ENCODE data around the gene COASY.
A peak's percentile ranks its signal among the peaks of the same experiment; 100 is the strongest.
"Not testable (repeated sequence)": the region's sequence is repeated elsewhere in the genome, so short reads cannot be mapped to it uniquely, and the experiment has no call there.

COASY gene

DNA sequence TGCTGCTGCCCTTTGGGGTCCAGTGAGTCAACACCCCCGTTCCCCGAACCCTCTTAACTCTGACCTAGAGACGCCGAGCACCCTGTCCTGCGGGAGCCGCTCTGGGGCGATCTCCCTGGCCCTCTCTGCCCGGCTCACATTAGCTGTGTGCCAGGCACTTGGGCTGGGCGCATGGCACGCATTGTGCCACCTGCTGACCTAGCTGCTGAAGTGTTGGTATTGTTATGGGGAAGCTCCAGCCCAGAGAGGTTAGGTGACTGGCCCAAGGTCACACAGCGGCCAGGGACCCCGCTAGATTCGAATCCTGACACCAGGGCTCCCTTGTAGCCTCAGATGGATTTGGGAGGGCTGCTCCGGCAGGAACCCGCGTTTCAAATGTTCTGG lies 8.1 kb upstream of the COASY start:
- H3K36me3 ChIP-seq (ENCODE audit: control insufficient read depth, insufficient read depth, low read length): no peaks in the 10 kb centered on the region
- peak overlapping the region; percentile 86; the same call in 1 of the 2 replicates for H3K9ac ChIP-seq (ENCODE audit: low read depth, low read length)
- peaks cover 2% of the 10 kb centered on the region; the same call in 1 of the 2 replicates for H3K27me3 ChIP-seq (ENCODE audit: control insufficient read depth, insufficient read depth, low read length)
- H3K27ac ChIP-seq (ENCODE audit: low read depth, low read length): peak overlapping the region; percentile 86
- peaks cover 7% of the 10 kb centered on the region for H3K4me1 ChIP-seq (ENCODE audit: control insufficient read depth, insufficient read depth, low read length)
- H3K9me3 ChIP-seq (ENCODE audit: control insufficient read depth, insufficient read depth, low read length): no peaks in the 10 kb centered on the region
- peak overlapping the region; percentile 99 for H3K4me3 ChIP-seq (ENCODE audit: low read depth, low read length)

DNA sequence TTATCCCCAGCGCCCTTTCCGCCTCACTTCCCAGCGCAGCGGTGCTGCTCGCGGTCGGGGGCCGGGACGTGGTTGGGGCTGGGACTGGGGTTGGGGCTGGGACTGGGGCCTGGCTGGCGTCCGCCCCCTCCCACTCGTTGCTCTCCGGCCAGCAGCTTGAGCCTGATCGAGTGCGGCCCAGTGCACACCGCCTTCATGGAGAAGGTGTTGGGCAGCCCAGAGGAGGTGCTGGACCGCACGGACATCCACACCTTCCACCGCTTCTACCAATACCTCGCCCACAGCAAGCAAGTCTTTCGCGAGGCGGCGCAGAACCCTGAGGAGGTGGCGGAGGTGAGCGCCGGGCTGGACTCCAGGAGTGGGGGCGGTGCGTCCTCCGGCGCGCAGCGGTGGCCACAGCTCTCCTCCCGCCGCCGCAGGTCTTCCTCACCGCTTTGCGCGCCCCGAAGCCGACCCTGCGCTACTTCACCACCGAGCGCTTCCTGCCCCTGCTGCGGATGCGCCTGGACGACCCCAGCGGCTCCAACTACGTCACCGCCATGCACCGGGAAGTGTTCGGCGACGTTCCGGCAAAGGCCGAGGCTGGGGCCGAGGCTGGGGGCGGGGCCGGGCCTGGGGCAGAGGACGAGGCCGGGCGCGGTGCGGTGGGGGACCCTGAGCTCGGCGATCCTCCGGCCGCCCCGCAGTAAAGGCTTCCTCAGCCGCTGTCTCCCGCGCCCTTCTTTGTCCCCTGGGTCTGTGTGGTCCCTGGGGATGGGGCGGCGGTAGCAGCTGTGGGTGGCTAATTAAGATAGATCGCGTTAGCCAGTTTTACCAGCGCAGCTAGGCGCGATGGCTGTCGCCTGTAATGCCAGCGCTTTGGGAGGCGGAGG lies 7.5 kb upstream of the COASY start:
- H3K27ac ChIP-seq (ENCODE audit: low read depth, low read length): peak overlapping the region; percentile 86
- peak overlapping the region; percentile 86 for H3K9ac ChIP-seq (ENCODE audit: low read depth, low read length)
- H3K27me3 ChIP-seq (ENCODE audit: control insufficient read depth, insufficient read depth, low read length): no peaks in the 10 kb centered on the region
- peaks cover 5% of the 10 kb centered on the region for H3K4me1 ChIP-seq (ENCODE audit: control insufficient read depth, insufficient read depth, low read length)
- no peaks in the 10 kb centered on the region for H3K9me3 ChIP-seq (ENCODE audit: control insufficient read depth, insufficient read depth, low read length)
- no peaks in the 10 kb centered on the region for H3K36me3 ChIP-seq (ENCODE audit: control insufficient read depth, insufficient read depth, low read length)
- peak overlapping the region; percentile 99 for H3K4me3 ChIP-seq (ENCODE audit: low read depth, low read length)

DNA sequence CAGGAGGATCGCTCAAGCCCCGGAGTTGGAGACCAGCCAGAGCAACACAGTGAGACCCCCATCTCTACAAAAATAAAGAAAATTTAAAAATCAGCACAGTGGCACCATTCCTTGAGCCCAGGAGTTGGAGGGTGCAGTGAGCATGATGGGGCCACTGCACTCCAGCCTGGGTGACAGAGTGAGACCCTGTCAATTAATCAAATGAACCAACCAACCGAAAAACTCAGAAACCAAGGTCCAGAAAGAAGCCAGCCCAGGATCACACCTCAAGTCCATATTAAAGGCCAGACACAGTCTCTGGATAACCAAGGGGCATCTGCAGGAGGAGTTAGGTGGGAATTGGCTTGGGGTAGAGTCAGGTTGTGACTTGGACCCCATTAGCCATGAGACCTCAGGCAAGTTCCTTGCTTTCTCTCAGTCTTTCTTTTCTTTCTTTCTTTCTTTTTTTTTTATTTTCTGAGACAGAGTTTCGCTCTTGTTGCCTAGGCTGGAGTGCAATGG lies 6.8 kb upstream of the COASY start:
- H3K36me3 ChIP-seq (ENCODE audit: control insufficient read depth, insufficient read depth, low read length): no peaks in the 10 kb centered on the region
- peak overlapping the region; percentile 86 for H3K9ac ChIP-seq (ENCODE audit: low read depth, low read length)
- H3K27ac ChIP-seq (ENCODE audit: low read depth, low read length): peak overlapping the region; percentile 86
- no peaks in the 10 kb centered on the region for H3K27me3 ChIP-seq (ENCODE audit: control insufficient read depth, insufficient read depth, low read length)
- H3K9me3 ChIP-seq (ENCODE audit: control insufficient read depth, insufficient read depth, low read length): no peaks in the 10 kb centered on the region
- H3K4me3 ChIP-seq (ENCODE audit: low read depth, low read length): peak overlapping the region; percentile 99
- H3K4me1 ChIP-seq (ENCODE audit: control insufficient read depth, insufficient read depth, low read length): peaks cover 5% of the 10 kb centered on the region

DNA sequence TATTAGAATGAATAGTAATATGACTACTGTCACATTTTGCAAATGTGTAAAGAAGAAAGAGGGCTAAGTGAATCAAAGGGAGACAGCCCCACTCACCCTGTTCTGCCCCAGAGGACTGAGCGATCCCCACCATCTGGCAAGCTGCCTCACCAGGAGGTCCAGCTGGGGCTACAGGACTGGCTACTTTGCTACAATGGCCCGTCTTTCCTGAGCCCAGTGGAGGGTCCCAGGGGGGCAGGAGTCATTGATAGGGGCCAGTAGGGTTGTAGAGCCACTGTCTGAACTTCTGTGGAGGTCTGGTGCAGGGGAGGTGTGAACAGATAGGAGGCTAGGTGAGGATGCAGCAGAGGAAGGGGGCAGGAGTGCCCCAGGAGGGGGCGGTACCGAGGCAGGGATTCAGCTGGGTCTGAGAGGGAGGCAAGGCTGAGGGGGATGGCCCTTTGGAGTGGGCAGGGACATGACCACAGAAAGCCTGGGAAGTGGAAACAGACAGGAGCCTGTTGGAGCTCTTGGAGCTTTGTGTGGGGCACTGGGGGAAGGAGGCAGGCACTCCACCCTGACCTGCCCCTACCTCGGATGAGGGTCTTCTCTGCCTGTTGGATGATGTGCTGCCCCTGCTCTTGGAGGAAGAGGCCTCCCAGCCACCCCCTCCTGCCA lies 5.9 kb upstream of the COASY start:
- not testable (repeated sequence) for H3K36me3 ChIP-seq (ENCODE audit: control insufficient read depth, insufficient read depth, low read length); H3K9ac ChIP-seq (ENCODE audit: low read depth, low read length); H3K4me1 ChIP-seq (ENCODE audit: control insufficient read depth, insufficient read depth, low read length); H3K27me3 ChIP-seq (ENCODE audit: control insufficient read depth, insufficient read depth, low read length); H3K27ac ChIP-seq (ENCODE audit: low read depth, low read length); H3K9me3 ChIP-seq (ENCODE audit: control insufficient read depth, insufficient read depth, low read length); H3K4me3 ChIP-seq (ENCODE audit: low read depth, low read length)

DNA sequence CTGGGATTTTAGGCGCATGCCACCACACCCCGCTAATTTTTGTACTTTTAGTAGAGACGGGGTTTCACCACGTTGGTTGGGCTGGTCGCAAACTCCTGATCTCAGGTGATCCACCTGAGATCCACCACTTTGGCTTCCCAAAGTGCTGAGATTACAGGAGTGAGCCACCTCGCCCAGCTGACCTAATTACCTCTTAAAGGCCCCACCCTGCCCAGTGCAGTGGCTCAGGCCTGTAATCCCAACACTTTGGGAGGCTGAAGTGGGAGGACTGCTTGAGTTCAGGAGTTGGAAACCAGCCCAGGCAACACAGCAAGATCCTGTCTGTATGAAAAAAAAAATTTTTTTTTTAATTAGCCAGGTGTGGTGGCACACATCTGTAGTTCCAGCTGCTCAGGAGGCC lies 2.9 kb upstream of the COASY start:
- no peak overlapping the region for H3K4me3 ChIP-seq (ENCODE audit: low read depth, low read length)
- H3K36me3 ChIP-seq (ENCODE audit: control insufficient read depth, insufficient read depth, low read length): peaks cover under 1% of the 10 kb centered on the region; the same call in 1 of the 2 replicates
- H3K27ac ChIP-seq (ENCODE audit: low read depth, low read length): no peak overlapping the region
- H3K4me1 ChIP-seq (ENCODE audit: control insufficient read depth, insufficient read depth, low read length): peaks cover 3% of the 10 kb centered on the region
- H3K9ac ChIP-seq (ENCODE audit: low read depth, low read length): no peak overlapping the region
- no peaks in the 10 kb centered on the region for H3K9me3 ChIP-seq (ENCODE audit: control insufficient read depth, insufficient read depth, low read length)
- H3K27me3 ChIP-seq (ENCODE audit: control insufficient read depth, insufficient read depth, low read length): no peaks in the 10 kb centered on the region

DNA sequence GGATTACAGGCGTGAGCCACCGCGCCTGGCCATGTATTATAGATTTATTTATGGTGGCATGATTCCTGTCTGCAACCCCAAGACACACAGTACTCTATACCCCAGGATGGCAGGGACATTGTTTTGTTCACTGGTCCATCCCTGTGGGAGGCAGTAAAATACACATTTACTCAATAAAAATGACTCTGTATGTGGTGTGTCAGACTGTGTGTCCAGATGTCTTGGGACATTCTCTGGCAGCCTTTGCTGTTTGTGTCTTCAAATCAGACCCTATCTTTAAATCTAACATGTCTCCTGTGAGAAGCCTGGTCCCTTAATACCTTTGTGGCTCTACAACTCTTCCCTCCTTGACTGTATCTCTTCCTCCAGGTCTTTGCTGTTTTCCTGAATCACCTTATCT lies 1.7 kb upstream of the COASY start:
- H3K4me3 ChIP-seq (ENCODE audit: low read depth, low read length): no peak overlapping the region
- no peak overlapping the region for H3K9ac ChIP-seq (ENCODE audit: low read depth, low read length)
- peaks cover 12% of the 10 kb centered on the region for H3K36me3 ChIP-seq (ENCODE audit: control insufficient read depth, insufficient read depth, low read length)
- H3K27ac ChIP-seq (ENCODE audit: low read depth, low read length): no peak overlapping the region
- H3K9me3 ChIP-seq (ENCODE audit: control insufficient read depth, insufficient read depth, low read length): no peaks in the 10 kb centered on the region
- peaks cover 3% of the 10 kb centered on the region for H3K4me1 ChIP-seq (ENCODE audit: control insufficient read depth, insufficient read depth, low read length)
- no peaks in the 10 kb centered on the region for H3K27me3 ChIP-seq (ENCODE audit: control insufficient read depth, insufficient read depth, low read length)

DNA sequence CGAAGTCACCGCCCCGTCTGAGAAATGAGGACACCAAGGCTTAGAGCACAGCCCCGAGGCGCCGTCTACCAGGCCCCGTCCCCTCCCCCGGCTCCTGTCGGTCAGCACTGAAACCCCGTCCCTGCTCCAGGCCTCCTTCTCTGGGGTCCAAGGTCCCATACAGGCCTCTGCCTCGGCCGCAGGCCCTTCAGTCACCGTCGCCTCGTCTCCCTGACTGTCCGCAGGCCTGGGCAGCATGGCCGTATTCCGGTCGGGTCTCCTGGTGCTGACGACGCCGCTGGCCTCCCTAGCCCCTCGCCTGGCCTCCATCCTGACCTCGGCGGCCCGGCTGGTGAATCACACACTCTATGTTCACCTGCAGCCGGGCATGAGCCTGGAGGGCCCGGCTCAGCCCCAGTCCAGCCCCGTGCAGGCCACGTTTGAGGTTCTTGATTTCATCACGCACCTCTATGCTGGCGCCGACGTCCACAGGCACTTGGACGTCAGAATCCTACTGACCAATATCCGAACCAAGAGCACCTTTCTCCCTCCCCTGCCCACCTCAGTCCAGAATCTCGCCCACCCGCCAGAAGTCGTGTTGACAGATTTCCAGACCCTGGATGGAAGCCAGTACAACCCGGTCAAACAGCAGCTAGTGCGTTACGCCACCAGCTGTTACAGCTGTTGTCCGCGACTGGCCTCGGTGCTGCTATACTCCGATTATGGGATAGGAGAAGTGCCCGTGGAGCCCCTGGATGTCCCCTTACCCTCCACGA lies 617 bp downstream of the COASY start:
- Histone ChIP-seq H3K9ac (ENCODE audit: low read depth, low read length) (peak overlapping the region; percentile 78), H3K4me1 (ENCODE audit: control insufficient read depth, insufficient read depth, low read length) (peaks cover 7% of the 10 kb centered on the region; the same call in 1 of the 2 replicates), H3K36me3 (ENCODE audit: control insufficient read depth, insufficient read depth, low read length) (peaks cover 22% of the 10 kb centered on the region), H3K27me3 (ENCODE audit: control insufficient read depth, insufficient read depth, low read length) (no peaks in the 10 kb centered on the region), H3K4me3 (ENCODE audit: low read depth, low read length) (peak overlapping the region; percentile 94), H3K9me3 (ENCODE audit: control insufficient read depth, insufficient read depth, low read length) (no peaks in the 10 kb centered on the region), H3K27ac (ENCODE audit: low read depth, low read length) (peak overlapping the region; percentile 85)

DNA sequence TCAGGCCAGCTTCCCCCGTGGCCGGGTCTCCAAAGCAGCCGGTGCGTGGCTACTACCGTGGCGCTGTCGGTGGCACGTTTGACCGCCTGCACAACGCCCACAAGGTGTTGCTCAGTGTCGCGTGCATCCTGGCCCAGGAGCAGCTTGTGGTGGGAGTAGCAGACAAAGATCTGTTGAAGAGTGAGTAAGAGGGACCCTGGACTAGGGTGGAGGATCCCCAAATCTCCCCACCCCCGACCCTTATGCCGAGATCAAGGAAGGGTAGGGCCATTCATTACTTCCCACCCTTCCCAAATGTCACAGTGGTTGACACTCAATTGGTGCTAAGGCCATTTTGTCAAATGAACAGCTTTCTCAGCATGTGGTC lies 1.2 kb downstream of the COASY start:
- Histone ChIP-seq H3K27me3 (ENCODE audit: control insufficient read depth, insufficient read depth, low read length) (no peaks in the 10 kb centered on the region), H3K4me3 (ENCODE audit: low read depth, low read length) (peak overlapping the region; percentile 94), H3K36me3 (ENCODE audit: control insufficient read depth, insufficient read depth, low read length) (peaks cover 22% of the 10 kb centered on the region), H3K27ac (ENCODE audit: low read depth, low read length) (no peak overlapping the region), H3K4me1 (ENCODE audit: control insufficient read depth, insufficient read depth, low read length) (peaks cover 8% of the 10 kb centered on the region; the same call in 1 of the 2 replicates), H3K9ac (ENCODE audit: low read depth, low read length) (no peak overlapping the region), H3K9me3 (ENCODE audit: control insufficient read depth, insufficient read depth, low read length) (no peaks in the 10 kb centered on the region)

DNA sequence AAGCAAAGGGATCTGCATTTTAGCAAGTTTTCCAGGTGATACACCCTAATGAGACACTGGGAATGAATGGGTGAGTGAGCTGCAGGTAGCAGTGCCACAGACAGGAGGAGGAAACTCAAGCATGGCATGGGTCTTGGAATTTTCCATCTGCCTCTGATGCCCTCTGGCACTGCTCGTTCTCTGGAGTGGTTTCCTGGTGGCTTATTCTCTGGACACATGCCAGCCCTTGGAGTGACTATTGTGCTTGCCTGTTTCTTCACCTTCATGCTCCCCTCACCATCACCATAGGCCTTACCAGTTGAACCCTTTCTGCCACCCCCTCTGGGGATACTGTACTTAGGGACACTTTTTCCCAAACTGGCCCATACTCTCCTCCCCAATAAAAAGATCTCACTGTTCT lies 1.6 kb downstream of the COASY start:
- Histone ChIP-seq H3K36me3 (ENCODE audit: control insufficient read depth, insufficient read depth, low read length) (peaks cover 26% of the 10 kb centered on the region), H3K27me3 (ENCODE audit: control insufficient read depth, insufficient read depth, low read length) (no peaks in the 10 kb centered on the region), H3K9me3 (ENCODE audit: control insufficient read depth, insufficient read depth, low read length) (no peaks in the 10 kb centered on the region), H3K4me1 (ENCODE audit: control insufficient read depth, insufficient read depth, low read length) (peaks cover 8% of the 10 kb centered on the region; the same call in 1 of the 2 replicates), H3K9ac (ENCODE audit: low read depth, low read length) (no peak overlapping the region), H3K4me3 (ENCODE audit: low read depth, low read length) (peak overlapping the region; percentile 94; the same call in 1 of the 2 replicates), H3K27ac (ENCODE audit: low read depth, low read length) (no peak overlapping the region)

DNA sequence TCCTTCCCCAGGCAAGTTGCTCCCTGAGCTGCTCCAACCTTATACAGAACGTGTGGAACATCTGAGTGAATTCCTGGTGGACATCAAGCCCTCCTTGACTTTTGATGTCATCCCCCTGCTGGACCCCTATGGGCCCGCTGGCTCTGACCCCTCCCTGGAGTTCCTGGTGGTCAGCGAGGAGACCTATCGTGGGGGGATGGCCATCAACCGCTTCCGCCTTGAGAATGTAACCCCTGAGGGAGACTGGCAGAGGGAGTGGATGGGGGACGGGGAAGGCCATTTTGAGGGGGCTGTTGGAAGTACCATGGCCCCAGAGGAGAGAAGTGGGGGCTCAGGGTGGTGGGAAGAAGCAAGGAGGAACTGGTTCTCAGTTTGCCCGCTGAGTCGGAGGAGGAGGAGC lies 2.0 kb downstream of the COASY start:
- no peak overlapping the region for H3K27ac ChIP-seq (ENCODE audit: low read depth, low read length)
- no peak overlapping the region for H3K4me3 ChIP-seq (ENCODE audit: low read depth, low read length)
- peaks cover 30% of the 10 kb centered on the region for H3K36me3 ChIP-seq (ENCODE audit: control insufficient read depth, insufficient read depth, low read length)
- no peak overlapping the region for H3K9ac ChIP-seq (ENCODE audit: low read depth, low read length)
- peaks cover 8% of the 10 kb centered on the region; the same call in 1 of the 2 replicates for H3K4me1 ChIP-seq (ENCODE audit: control insufficient read depth, insufficient read depth, low read length)
- no peaks in the 10 kb centered on the region for H3K9me3 ChIP-seq (ENCODE audit: control insufficient read depth, insufficient read depth, low read length)
- no peaks in the 10 kb centered on the region for H3K27me3 ChIP-seq (ENCODE audit: control insufficient read depth, insufficient read depth, low read length)
